Lower leg skin (tissue), 4 donors: Measurements from ENCODE around the gene CENPP. TPM values are rescaled to one million over a fixed set of nuclear protein-coding genes. Genes with fewer than 3 reads are reported as not detected.

Source experiments
- DNase-seq, 2 donors: peaks; one replicate each; pipeline ENCODE4 v3.0.0-alpha.2; 2019; ENCODE audit warnings: low spot score in 2 of 2
- H3K4me3 ChIP-seq: fragments of 200-600 bp; sonication (generic); 2 replicates; pipeline ENCODE4 v1.5.1; 2017; ENCODE audit warnings: mild to moderate bottlenecking, low read depth; ENCODE audit not compliant: poor library complexity, severe bottlenecking
- POLR2A ChIP-seq, 2 donors: fragments of 450-650 bp; IDR thresholded peaks; one replicate each; pipeline ENCODE4 v1.6.1; 2016 to 2017; ENCODE audit warnings: antibody characterized with exemption in 2 of 2, mild to moderate bottlenecking in 1 of 2, moderate library complexity in 1 of 2
- WGBS, 2 donors: methylation state at CpG; one replicate each; pipeline ENCODE4 v1.1.5; 2018; 5-methylcytosine and 5-hydroxymethylcytosine counted together
- intact Hi-C: fragments of 100-400 bp; cut with DNase I; formaldehyde crosslinking; loops from one replicate; pipeline ENCODE4 v1.15.0; 2023; ENCODE audit warnings: low total_unique reads
- total RNA-seq, 4 donors: library from RNA; depleted of rRNA; stranded (reverse); fragments of >200 nt; gene quantifications; one replicate each; pipeline ENCODE4 v1.1.0, GENCODE V29; 2016
- TF ChIP-seq, protein P1 (sequence below), 3 donors: fragments of 450-650 bp; IDR thresholded peaks; one replicate each; pipeline ENCODE4 v1.5.1; 2016; ENCODE audit warnings: antibody characterized with exemption in 3 of 3, mild to moderate bottlenecking in 3 of 3, moderate library complexity in 2 of 3

CENPP gene
- total RNA-seq, 4 donors from 2014 or later: 7.8 to 28.8 (median 12.2) TPM

DNA sequence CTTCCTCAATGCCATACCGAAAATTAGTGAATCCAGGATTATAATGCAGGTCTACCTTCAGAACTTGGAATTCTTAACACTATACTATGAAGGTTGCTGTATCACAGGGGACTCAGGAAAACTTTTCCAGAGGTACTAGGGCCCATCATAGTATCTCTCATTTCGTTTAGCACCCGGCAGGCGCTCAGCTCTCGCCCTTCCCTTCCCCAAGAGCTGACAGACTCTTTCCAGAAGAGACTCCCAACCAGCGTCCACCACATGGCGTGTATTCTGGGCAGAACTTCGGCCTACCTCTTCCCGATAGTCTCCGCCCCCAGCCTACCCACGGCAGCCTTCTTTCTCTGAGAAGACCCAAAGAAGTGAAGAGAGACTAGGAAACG is 874 bp upstream of the CENPP start:
- intact Hi-C loops: loop anchor here (5.0 kb wide), 1 partner anchor 307 kb away; no protein-coding TSS in a partner anchor
- TF ChIP-seq, protein P1, sequence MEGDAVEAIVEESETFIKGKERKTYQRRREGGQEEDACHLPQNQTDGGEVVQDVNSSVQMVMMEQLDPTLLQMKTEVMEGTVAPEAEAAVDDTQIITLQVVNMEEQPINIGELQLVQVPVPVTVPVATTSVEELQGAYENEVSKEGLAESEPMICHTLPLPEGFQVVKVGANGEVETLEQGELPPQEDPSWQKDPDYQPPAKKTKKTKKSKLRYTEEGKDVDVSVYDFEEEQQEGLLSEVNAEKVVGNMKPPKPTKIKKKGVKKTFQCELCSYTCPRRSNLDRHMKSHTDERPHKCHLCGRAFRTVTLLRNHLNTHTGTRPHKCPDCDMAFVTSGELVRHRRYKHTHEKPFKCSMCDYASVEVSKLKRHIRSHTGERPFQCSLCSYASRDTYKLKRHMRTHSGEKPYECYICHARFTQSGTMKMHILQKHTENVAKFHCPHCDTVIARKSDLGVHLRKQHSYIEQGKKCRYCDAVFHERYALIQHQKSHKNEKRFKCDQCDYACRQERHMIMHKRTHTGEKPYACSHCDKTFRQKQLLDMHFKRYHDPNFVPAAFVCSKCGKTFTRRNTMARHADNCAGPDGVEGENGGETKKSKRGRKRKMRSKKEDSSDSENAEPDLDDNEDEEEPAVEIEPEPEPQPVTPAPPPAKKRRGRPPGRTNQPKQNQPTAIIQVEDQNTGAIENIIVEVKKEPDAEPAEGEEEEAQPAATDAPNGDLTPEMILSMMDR (IDR thresholded peaks at IDR 0.05): no peak
- no peak for TF ChIP-seq POLR2A (IDR thresholded peaks at IDR 0.05)
- DNase-seq: peak in 1 of 2 donors; percentile 92

DNA sequence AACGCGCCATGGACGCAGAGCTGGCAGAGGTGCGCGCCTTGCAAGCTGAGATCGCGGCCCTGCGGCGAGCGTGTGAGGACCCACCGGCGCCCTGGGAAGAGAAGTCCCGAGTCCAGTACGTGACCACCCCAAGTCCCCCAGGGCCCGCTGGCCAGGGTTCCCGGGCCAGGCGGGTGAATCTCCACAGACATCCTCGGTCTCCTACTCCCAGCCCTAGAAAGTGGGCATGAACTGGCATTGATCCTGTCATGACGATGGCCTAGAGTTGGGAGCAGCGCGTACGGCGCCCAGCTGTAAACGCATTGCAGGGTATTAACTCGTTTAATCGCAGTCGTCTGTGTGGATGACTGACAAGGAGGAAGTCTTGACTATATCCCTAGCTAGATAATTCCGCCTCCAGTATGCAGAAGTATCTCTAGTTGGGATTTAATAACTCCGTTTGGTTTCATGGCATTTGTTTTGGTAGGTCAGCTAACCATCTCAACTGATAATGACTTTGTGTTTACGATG is 293 bp downstream of the CENPP start:
- 0 to 2% methylated on average over 19 to 26 of the region's 30 CpGs for WGBS, 2 donors

More for the DNA sequence above, 874 bp upstream of the CENPP start:
- peak overlapping the region; percentile 68 for H3K4me3 ChIP-seq
- WGBS, 2 donors: 0% methylated on average over 12 of the region's 12 CpGs

GRCh38 chr9:92327283-92327850 is 1.6 kb downstream of the CENPP start:
- no peak overlapping the region for H3K4me3 ChIP-seq
- no peak for TF ChIP-seq POLR2A (IDR thresholded peaks at IDR 0.05)
- TF ChIP-seq, protein P1 (IDR thresholded peaks at IDR 0.05): no peak
- DNase-seq: no peak
- WGBS, 2 donors: 44 to 54% methylated on average over 2 of the region's 2 CpGs
- intact Hi-C loops: loop anchor here (5.0 kb wide), 1 partner anchor 305 kb away; no protein-coding TSS in a partner anchor

More for the DNA sequence above, 293 bp downstream of the CENPP start:
- TF ChIP-seq, protein P1 (IDR thresholded peaks at IDR 0.05): no peak
- no peak for TF ChIP-seq POLR2A (IDR thresholded peaks at IDR 0.05)
- DNase-seq: peak in 1 of 2 donors; percentile 44
- peak overlapping the region; percentile 68 for H3K4me3 ChIP-seq
- intact Hi-C loops: loop anchor here (5.0 kb wide), 1 partner anchor 306 kb away; no protein-coding TSS in a partner anchor

GRCh38 chr9:92328225-92328624 is 2.5 kb downstream of the CENPP start:
- TF ChIP-seq, protein P1 (IDR thresholded peaks at IDR 0.05): no peak
- no peak for TF ChIP-seq POLR2A (IDR thresholded peaks at IDR 0.05)
- intact Hi-C loops: loop anchor here (5.0 kb wide), 1 partner anchor 304 kb away; no protein-coding TSS in a partner anchor
- no peak for DNase-seq
- no peak overlapping the region for H3K4me3 ChIP-seq
- 26 to 39% methylated on average over 2 of the region's 2 CpGs for WGBS, 2 donors

- 93 to 95% methylated on average over 3 of the region's 3 CpGs for WGBS, 2 donors
- no peak for DNase-seq
- intact Hi-C loops: no loop called here
- TF ChIP-seq POLR2A (IDR thresholded peaks at IDR 0.05): no peak
- TF ChIP-seq, protein P1 (IDR thresholded peaks at IDR 0.05): no peak
- no peak overlapping the region for H3K4me3 ChIP-seq
Observed at GRCh38 chr9:92332577-92333281, 7.0 kb downstream of the CENPP start.
